Epithelial cell of proximal tubule (primary cell): ENCODE results near the gene RIN1. TPM values are rescaled to one million over a fixed set of nuclear protein-coding genes. Genes with fewer than 3 reads are reported as not detected.

Experiments
- DNase-seq: peaks from one replicate; pipeline ENCODE4 v3.0.0-alpha.2; 2011; ENCODE audit warnings: low read depth
- H3K4me3 ChIP-seq: 2 replicates; pipeline ENCODE4 v1.5.1; 2011; ENCODE audit warnings: low read depth, mild to moderate bottlenecking, low read length
- CTCF ChIP-seq: conservative IDR thresholded peaks from 2 replicates; pipeline ENCODE4 v1.5.1; 2012; ENCODE audit warnings: low read depth, mild to moderate bottlenecking, low read length
- total RNA-seq: library from RNA; depleted of rRNA; stranded (reverse); fragments of >200 nt; gene quantifications from 2 replicates; pipeline ENCODE4 v1.2.3, GENCODE V29; 2015

Gene RIN1
- total RNA-seq, 1 donor from 2014 or later: 18.9 TPM

- H3K4me3 ChIP-seq: no peak overlapping the region
- TF ChIP-seq CTCF: no peak
- DNase-seq: no peak
These were observed 32.2 kb upstream of the RIN1 start for GRCh38 chr11:66368484-66368883.

- DNase-seq: no peak
- no peak for TF ChIP-seq CTCF
- no peak overlapping the region for H3K4me3 ChIP-seq
These were observed 31.5 kb upstream of the RIN1 start for GRCh38 chr11:66367561-66368312.

GRCh38 chr11:66366844-66367477, 30.7 kb upstream of the RIN1 start:
- H3K4me3 ChIP-seq: no peak overlapping the region
- DNase-seq: no peak
- no peak for TF ChIP-seq CTCF

GRCh38 chr11:66365711-66366619, 29.7 kb upstream of the RIN1 start:
- no peak overlapping the region for H3K4me3 ChIP-seq
- DNase-seq: no peak
- no peak for TF ChIP-seq CTCF

- DNase-seq: no peak
- H3K4me3 ChIP-seq: no peak overlapping the region
- TF ChIP-seq CTCF: no peak
These were observed 28.9 kb upstream of the RIN1 start for GRCh38 chr11:66365166-66365565.

- TF ChIP-seq CTCF: peak; percentile 83
- DNase-seq: no peak
- H3K4me3 ChIP-seq: no peak overlapping the region
These were observed 27.7 kb upstream of the RIN1 start for GRCh38 chr11:66363805-66364535.
